ENCODE measurements around the gene CRISP3. TPM values are rescaled to one million over a fixed set of nuclear protein-coding genes. Genes with fewer than 3 reads are reported as not detected.
"Not testable (repeated sequence)": the region's sequence is repeated elsewhere in the genome, so short reads cannot be mapped to it uniquely, and the experiment has no call there.

CRISP3 gene, protein sequence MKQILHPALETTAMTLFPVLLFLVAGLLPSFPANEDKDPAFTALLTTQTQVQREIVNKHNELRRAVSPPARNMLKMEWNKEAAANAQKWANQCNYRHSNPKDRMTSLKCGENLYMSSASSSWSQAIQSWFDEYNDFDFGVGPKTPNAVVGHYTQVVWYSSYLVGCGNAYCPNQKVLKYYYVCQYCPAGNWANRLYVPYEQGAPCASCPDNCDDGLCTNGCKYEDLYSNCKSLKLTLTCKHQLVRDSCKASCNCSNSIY
- 0.14 TPM for polyA plus RNA-seq (ENCODE audit: insufficient read length)

- DNase-seq: no peak
These were observed at the start of gene CRISP3 for GRCh38 chr6:49744259-49744658. CRISP3 (minus strand) TSS chr6:49744388; CDS start chr6:49744367, 21 bp downstream.

GRCh38 chr6:49790341-49790740, 46.2 kb upstream of the CRISP3 start:
- no peak for DNase-seq

DNA sequence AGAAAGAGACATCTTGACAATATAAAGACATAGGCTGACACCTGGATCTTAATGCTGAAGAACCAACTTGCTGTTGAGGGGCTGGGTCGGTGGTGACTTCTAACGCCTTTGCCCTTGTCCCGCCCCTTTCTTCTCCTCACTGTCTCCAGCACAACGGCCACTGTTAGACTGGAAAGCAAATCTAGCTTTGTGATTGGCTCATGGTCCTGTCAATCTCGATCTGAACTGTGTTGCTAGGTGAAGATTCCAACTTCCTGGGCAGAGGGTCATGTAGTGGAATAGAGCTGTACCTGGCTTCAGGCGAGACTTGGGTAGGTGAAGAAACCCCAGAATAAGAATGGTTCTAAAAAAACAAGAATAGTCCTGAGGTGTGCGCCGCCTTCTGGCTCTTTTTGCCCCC, 43.0 kb upstream of the CRISP3 start, which contains the start of gene PGK2:
Gene PGK2, minus strand, starts transcription at position 110 of the 400 bp plus-strand sequence. Its CDS starts 98 bp downstream, at position 12.
- DNase-seq: no peak

- DNase-seq: no peak
These were observed 40.1 kb upstream of the CRISP3 start for GRCh38 chr6:49784272-49784671.

DNA sequence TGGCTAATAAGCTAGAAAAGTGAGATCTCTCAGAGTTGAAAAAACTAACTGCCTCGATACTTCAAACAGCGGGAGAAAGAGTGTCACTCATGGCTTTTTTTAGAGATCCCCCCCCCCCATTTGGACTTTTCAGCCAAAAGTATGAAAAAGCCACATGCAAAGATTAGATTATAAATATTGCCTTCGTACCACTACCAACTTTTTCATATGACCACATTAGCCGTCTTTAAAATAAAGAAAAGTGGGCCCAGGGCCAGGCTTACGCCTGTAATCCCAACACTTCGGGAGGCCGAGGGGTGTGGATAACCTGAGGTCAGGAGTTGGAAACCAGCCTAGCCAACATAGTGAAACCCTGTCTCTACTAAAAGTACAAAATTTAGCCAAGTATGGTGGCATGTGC, 38.5 kb upstream of the CRISP3 start:
- no peak for DNase-seq

GRCh38 chr6:49782293-49782692, 38.1 kb upstream of the CRISP3 start:
- DNase-seq: no peak

DNA sequence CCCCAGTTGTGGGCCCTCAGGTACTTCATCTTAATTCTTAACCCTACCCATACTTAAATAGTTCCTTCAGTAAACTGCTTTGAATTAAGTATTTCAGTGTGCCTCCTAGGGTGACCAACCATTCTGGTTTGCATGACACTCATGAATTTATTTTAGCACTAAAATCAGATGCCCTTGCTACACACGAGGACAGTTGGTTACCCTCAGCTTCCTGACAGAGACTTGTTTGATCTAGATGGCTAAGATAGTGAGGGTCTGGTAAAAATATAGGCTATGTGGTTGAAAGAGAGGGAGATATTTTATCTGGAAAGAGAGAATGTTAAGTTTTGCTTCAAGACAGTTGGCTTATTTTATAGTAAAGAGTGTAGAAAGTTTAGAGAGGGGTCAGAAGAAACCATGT, 32.3 kb upstream of the CRISP3 start:
- DNase-seq: no peak

GRCh38 chr6:49775043-49775442, 30.9 kb upstream of the CRISP3 start:
- DNase-seq: no peak

GRCh38 chr6:49772285-49772684, 28.1 kb upstream of the CRISP3 start:
- DNase-seq: no peak

GRCh38 chr6:49766762-49767161, 22.6 kb upstream of the CRISP3 start:
- DNase-seq: no peak

DNA sequence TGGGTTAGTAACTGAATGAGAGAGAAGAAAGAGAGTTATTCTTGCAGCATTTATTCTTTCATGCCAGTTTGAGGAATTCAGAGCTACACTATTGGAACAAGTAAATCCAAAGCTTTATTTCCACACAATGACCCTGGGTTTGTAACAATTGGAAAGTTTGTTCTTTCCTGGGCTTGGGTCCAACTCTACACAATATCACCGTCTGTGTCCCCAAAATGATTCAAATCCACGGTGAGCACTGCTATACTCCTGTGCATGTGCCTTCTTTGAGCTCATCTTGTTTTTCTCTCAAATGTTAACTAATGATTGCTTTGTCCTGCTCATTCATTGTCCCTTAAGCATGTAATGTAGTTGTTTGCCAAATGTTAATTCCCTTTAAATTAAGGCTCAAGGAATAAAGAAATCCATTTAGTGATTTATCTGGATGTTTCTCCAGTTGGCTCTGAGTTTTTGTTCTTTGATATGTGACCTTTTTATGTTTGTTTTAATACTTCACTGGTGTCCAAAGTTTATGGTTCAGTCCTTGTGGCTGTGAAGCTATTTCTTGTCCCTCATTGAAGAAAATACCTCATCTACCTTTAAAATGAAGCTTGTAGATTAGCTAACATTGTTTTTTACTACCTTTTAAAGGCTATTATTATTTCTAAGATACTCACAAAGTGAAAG, 20.5 kb upstream of the CRISP3 start:
- DNase-seq: no peak

DNA sequence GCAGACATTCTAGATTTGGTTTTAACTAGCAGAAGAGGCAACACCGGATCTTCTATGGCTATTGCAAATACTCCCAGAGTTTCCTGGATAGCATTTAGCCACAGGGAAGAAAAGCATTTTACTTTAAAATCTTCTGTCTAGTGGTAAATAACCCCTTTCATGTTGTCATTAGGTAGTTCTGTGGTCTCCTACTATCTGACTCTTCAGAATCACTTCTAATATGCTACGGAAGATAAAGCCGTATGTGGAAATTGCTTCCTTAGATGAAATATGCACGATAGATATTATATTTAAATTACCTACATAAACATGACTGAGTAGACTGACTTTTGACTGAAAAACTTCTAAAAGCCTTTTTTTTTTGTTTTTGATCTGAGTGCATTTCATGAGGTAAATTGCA, 759 bp downstream of the CRISP3 start:
- no peak for DNase-seq

DNA sequence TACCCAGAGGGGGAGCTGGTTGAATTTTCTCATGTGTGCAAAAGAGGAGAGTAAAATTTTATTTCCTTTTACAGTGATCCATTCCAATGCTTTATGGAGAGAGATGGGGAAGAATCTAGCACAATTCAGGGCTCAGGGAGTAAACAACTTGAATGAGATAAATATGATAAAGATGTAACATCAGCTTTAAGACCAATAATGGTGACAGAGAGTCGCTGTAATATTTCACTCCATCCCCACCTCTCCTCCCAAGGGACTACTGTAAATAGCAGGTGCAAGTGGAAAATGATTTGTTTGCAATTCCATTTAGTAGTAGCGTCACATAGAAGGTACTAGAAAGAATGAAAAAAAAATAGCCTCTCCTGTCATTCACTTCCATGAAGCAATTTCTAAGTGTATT, 4.8 kb downstream of the CRISP3 start:
- no peak for DNase-seq

DNA sequence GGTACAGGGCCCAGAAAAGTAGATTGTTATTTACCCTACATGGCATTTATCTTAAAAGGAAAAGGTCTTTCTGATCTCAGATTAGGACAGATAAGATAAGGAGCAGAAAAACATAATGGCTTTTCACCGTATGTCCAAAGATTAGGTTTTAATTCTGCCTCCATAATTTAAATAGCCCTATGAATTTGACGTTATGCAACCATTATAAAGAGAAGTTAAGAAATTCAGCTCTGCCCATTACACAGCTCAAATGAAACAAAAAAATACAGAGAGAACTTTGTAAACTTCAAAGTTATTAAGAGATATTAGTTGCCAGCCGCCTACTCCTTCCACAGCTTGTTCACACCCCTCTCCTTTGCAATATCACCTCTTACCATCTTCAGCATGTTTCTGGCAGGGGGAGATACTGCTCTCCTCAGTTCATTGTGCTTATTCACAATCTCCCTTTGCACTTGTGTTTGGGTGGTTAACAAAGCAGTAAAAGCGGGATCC, 8.1 kb downstream of the CRISP3 start:
- no peak for DNase-seq

DNA sequence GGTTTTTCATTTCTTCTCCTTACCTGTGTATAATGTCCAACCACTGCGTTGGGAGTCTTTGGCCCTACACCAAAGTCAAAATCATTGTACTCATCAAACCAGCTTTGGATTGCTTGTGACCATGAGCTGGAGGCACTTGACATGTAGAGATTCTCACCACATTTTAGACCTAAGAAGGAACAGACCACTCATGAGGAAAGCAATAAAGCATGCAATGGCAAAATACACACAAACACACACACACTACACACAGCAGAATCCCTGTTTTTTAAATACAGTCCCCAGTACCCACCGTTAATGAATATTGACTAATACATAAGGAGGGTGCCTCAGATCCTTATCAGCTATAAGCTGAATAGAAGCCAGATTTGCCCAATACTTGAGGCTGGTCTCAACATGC, 10.5 kb downstream of the CRISP3 start:
- DNase-seq: no peak

- no peak for DNase-seq
These were observed 11.4 kb downstream of the CRISP3 start for GRCh38 chr6:49732781-49733180.

- DNase-seq: no peak
These were observed 13.9 kb downstream of the CRISP3 start for GRCh38 chr6:49730251-49730650.

DNA sequence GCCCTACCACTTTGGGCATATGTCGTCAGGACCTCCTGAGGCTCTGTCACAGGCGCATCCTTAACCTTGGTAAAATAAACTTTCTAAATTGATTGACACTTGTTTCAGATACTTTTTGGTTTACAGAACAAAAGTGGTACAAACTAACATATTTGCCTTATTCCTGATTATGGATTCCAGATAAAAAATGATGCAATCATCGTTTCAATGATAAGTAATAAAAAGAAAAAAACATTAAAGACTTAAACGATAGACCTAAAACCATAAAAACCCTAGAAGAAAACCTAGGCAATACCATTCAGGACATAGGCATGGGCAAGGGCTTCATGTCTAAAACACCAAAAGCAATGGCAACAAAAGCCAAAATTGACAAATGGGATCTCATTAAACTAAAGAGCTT, 20.3 kb downstream of the CRISP3 start:
- not testable (repeated sequence) for DNase-seq

- DNase-seq: no peak
These were observed 22.9 kb downstream of the CRISP3 start for GRCh38 chr6:49721297-49721696.

GRCh38 chr6:49720372-49720771, 23.8 kb downstream of the CRISP3 start:
- no peak for DNase-seq

GRCh38 chr6:49713346-49713745, 30.8 kb downstream of the CRISP3 start, which contains the start of gene CRISP2:
CRISP2 (minus strand) TSS chr6:49713543; CDS start chr6:49709196, 4,347 bp downstream.
- DNase-seq: no peak

DNA sequence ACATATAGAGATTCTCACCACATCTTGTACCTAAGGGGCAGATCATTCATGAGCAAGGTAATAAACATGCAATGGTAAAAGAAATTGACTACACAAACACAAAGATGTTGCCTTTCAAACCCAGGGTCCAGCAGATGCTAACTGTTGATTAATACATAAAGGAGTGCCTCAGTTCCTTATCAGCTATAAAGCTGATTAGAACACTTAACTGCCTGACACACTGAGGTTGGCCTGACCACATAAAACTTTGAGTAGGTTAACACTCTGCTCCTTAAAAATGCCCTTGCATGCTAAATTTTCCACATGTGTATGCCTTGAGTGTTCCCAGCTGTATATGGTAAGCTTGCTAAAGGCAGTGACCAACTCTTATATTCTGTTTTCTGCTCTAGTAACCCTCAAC, 45.7 kb downstream of the CRISP3 start:
- no peak for DNase-seq

- no peak for DNase-seq
These were observed 50.7 kb downstream of the CRISP3 start for GRCh38 chr6:49693512-49693911.

DNA sequence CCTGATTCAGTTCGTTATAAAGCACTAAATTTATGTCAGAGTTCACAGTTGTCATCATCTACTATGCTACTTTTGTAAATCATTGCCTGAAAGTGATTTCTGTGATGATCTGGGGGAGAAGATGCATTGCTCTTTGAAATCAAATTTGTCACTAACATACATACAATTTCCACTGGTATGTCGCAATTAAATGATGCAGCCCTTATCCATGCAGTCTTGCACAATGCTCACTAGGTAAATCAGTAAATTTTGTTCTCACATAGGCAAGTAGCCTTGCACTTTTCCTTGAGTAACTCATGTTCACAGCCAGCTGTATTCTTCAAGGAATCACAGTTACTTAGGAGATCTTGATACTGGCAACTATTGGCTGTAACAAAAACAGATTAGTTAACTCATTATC, 51.7 kb downstream of the CRISP3 start:
- no peak for DNase-seq
